Measurements from ENCODE around the gene GLOD4.
"Not testable (repeated sequence)": the region's sequence is repeated elsewhere in the genome, so short reads cannot be mapped to it uniquely, and the experiment has no call there.

The GLOD4 gene

GRCh38 chr17:781805-782731 lies at the start of gene GLOD4, which contains the start of gene MRM3:
Gene GLOD4, minus strand, starts transcription at chr17:782280. Its CDS starts 25 bp downstream, at chr17:782255.
Gene MRM3, plus strand, starts transcription at chr17:782353. Its CDS starts 26 bp downstream, at chr17:782379.
- DNase-seq: peak; percentile 93

GRCh38 chr17:830950-831349 lies 48.9 kb upstream of the GLOD4 start:
- DNase-seq: no peak

GRCh38 chr17:830381-830780 lies 48.3 kb upstream of the GLOD4 start:
- DNase-seq: no peak

- DNase-seq: not testable (repeated sequence)
Observed at GRCh38 chr17:829614-830013, 47.5 kb upstream of the GLOD4 start.

- no peak for DNase-seq
Observed at GRCh38 chr17:828761-829160, 46.7 kb upstream of the GLOD4 start.

- DNase-seq: no peak
Observed at GRCh38 chr17:826778-827177, 44.7 kb upstream of the GLOD4 start.

GRCh38 chr17:825216-825615 lies 43.1 kb upstream of the GLOD4 start:
- no peak for DNase-seq

- no peak for DNase-seq
Observed at GRCh38 chr17:824378-824777, 42.3 kb upstream of the GLOD4 start.

GRCh38 chr17:823501-823902 lies 41.4 kb upstream of the GLOD4 start:
- DNase-seq: no peak

GRCh38 chr17:819251-819650 lies 37.2 kb upstream of the GLOD4 start:
- no peak for DNase-seq

GRCh38 chr17:814371-814770 lies 32.3 kb upstream of the GLOD4 start:
- no peak for DNase-seq

GRCh38 chr17:812638-813204 lies 30.6 kb upstream of the GLOD4 start:
- no peak for DNase-seq

- DNase-seq: no peak
Observed at GRCh38 chr17:811051-811784, 29.1 kb upstream of the GLOD4 start.

- no peak for DNase-seq
Observed at GRCh38 chr17:807523-808294, 25.6 kb upstream of the GLOD4 start.

- no peak for DNase-seq
Observed at GRCh38 chr17:806781-807522, 24.9 kb upstream of the GLOD4 start.

- no peak for DNase-seq
Observed at GRCh38 chr17:806346-806745, 24.3 kb upstream of the GLOD4 start.

- not testable (repeated sequence) for DNase-seq
Observed at GRCh38 chr17:805886-806285, 23.8 kb upstream of the GLOD4 start.

GRCh38 chr17:804541-805435 lies 22.7 kb upstream of the GLOD4 start:
- DNase-seq: no peak

- DNase-seq: no peak
Observed at GRCh38 chr17:802901-803881, 21.1 kb upstream of the GLOD4 start.

GRCh38 chr17:802481-802880 lies 20.4 kb upstream of the GLOD4 start:
- DNase-seq: no peak
